Right atrium auricular region (tissue), 2 donors: ENCODE results near the gene CRBN. TPM values are rescaled to one million over a fixed set of nuclear protein-coding genes. Genes with fewer than 3 reads are reported as not detected.

Experiments
- DNase-seq: peaks from one replicate; pipeline ENCODE4 v3.0.0-alpha.2; 2019; ENCODE audit warnings: low spot score
- H3K27ac ChIP-seq, 2 donors: fragments of 200-600 bp; sonication (generic); 1 replicate in 1 of 2; 2 replicates in 1 of 2; pipeline ENCODE4 v1.5.1; 2016 to 2019
- H3K27me3 ChIP-seq, 2 donors: fragments of 200-600 bp; sonication (generic); one replicate each; pipeline versions ENCODE4 v1.5.1 to v1.6.0; 2017 to 2019
- H3K36me3 ChIP-seq: fragments of 200-600 bp; sonication (generic); one replicate; pipeline ENCODE4 v1.5.1; 2016
- H3K4me1 ChIP-seq, 2 donors: fragments of 200-600 bp; sonication (generic); one replicate each; pipeline versions ENCODE4 v1.5.1 to v1.6.0; 2017 to 2019
- H3K4me3 ChIP-seq, 2 donors: fragments of 200-600 bp; sonication (generic); 1 replicate in 1 of 2; 2 replicates in 1 of 2; pipeline ENCODE4 v1.5.1; 2017 to 2019; ENCODE audit warnings: mild to moderate bottlenecking in 1 of 2, moderate library complexity in 1 of 2
- H3K9me3 ChIP-seq, 2 donors: fragments of 200-600 bp; sonication (generic); one replicate each; pipeline ENCODE4 v1.5.1; 2019
- total RNA-seq, 2 donors: library from RNA; depleted of rRNA; stranded (reverse); fragments of >200 nt; gene quantifications; one replicate each; pipeline ENCODE4 v1.1.0, GENCODE V29; 2016
- TF ChIP-seq, protein P1 (sequence below), 2 donors: fragments of 200-600 bp; sonication (generic); IDR thresholded peaks; one replicate each; pipeline ENCODE4 v1.5.1; 2019; ENCODE audit warnings: antibody characterized with exemption in 2 of 2

The CRBN gene
- total RNA-seq, 2 donors from 2014 or later: 37.3 to 37.5 TPM

- H3K27ac ChIP-seq: peak overlapping the region; percentile 90 to 94
- peaks cover 0 to 28% of the 10 kb centered on the region in 2 donors for H3K4me1 ChIP-seq
- no peaks in the 10 kb centered on the region for H3K9me3 ChIP-seq
- peaks cover 21% of the 10 kb centered on the region for H3K36me3 ChIP-seq
- H3K27me3 ChIP-seq: no peaks in the 10 kb centered on the region
- TF ChIP-seq, protein P1, sequence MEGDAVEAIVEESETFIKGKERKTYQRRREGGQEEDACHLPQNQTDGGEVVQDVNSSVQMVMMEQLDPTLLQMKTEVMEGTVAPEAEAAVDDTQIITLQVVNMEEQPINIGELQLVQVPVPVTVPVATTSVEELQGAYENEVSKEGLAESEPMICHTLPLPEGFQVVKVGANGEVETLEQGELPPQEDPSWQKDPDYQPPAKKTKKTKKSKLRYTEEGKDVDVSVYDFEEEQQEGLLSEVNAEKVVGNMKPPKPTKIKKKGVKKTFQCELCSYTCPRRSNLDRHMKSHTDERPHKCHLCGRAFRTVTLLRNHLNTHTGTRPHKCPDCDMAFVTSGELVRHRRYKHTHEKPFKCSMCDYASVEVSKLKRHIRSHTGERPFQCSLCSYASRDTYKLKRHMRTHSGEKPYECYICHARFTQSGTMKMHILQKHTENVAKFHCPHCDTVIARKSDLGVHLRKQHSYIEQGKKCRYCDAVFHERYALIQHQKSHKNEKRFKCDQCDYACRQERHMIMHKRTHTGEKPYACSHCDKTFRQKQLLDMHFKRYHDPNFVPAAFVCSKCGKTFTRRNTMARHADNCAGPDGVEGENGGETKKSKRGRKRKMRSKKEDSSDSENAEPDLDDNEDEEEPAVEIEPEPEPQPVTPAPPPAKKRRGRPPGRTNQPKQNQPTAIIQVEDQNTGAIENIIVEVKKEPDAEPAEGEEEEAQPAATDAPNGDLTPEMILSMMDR (IDR thresholded peaks at IDR 0.05): no peak
- no peak for DNase-seq
- H3K4me3 ChIP-seq: peak overlapping the region; percentile 79 to 97
These were observed 53.5 kb downstream of the CRBN start for GRCh38 chr3:3125977-3126376.

DNA sequence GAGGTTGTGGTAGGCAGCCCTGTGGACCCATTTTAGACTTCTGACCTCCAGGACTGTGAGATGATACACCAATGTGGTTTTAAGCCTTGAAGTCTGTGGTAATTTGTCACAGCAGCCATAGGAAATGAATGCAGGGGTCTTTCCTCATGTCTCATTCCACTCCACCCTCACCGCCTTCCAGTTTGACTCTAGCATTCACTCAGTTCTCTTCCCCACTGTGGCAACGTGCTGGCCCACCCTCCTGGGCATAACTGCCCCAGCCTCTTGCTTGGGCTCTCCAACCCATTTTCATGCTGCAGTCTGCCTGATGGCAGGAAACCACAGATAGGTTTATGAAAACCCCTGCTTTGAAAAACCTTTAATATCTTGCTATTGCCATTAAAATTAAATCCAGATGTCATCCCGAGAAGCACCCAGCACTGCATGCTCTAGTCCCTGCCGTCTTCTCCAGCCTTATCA lies 60.1 kb downstream of the CRBN start:
- TF ChIP-seq, protein P1 (IDR thresholded peaks at IDR 0.05): no peak
- Histone ChIP-seq H3K4me3 (no peak overlapping the region), H3K4me1 (no peaks in the 10 kb centered on the region), H3K27me3 (no peaks in the 10 kb centered on the region), H3K9me3 (no peaks in the 10 kb centered on the region), H3K36me3 (no peaks in the 10 kb centered on the region), H3K27ac (no peak overlapping the region)
- DNase-seq: no peak

DNA sequence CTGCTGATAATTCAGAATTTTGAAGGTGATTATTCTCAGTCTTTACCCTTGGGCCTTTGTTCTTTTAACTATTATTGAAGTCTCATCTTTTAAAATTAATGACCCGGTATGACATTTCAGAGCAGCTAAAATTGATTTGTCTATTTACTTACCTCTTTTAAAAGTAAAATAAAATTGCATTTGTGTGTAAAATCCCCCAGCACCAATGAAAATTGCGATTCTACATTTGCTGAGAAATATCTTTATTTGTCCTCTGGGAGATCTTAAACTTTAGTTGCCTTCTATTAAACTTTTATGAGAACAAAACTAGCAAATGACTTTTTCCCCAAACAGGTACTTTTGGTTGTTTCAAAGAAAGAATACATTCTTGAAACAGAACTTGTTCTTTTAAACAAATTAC lies 61.8 kb downstream of the CRBN start:
- Histone ChIP-seq H3K9me3 (no peaks in the 10 kb centered on the region), H3K36me3 (no peaks in the 10 kb centered on the region), H3K27ac (no peak overlapping the region), H3K4me1 (no peaks in the 10 kb centered on the region), H3K4me3 (no peak overlapping the region), H3K27me3 (no peaks in the 10 kb centered on the region)
- no peak for DNase-seq
- TF ChIP-seq, protein P1 (IDR thresholded peaks at IDR 0.05): no peak

DNA sequence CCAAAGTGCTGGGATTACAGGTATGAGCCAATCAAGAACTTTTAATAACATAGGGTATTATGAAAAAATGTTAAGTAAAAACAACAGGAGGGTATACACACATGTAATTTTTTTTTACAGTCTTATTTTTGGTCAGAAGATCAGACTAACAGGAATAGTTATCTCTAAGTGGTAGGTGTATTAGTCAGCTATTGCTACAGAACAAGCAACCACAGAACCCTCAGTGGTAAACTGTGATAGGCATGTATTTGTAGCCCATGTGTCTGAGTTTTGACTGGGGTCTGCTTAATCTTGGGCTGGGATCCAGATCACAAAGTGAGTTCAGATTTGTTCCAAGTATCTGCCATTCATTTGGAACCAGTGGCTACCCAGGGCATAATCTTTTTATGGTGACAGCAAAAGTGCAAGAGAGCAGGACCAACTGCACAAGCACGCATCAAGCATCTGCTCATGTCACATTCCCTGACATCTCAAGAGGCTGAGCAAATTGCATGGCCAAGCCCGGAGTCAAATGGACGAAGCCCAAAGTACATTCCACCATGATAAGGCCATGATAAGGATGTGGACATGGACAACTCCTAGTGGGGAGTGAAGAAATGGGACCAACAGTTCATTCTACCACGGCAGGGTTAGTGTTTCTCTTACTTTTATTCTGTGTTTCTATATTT lies 66.3 kb downstream of the CRBN start:
- peaks cover 0 to 8% of the 10 kb centered on the region in 2 donors for H3K4me1 ChIP-seq
- H3K9me3 ChIP-seq: no peaks in the 10 kb centered on the region
- no peak for DNase-seq
- H3K27ac ChIP-seq: no peak overlapping the region
- TF ChIP-seq, protein P1 (IDR thresholded peaks at IDR 0.05): no peak
- no peak overlapping the region for H3K4me3 ChIP-seq
- no peaks in the 10 kb centered on the region for H3K36me3 ChIP-seq
- H3K27me3 ChIP-seq: no peaks in the 10 kb centered on the region

DNA sequence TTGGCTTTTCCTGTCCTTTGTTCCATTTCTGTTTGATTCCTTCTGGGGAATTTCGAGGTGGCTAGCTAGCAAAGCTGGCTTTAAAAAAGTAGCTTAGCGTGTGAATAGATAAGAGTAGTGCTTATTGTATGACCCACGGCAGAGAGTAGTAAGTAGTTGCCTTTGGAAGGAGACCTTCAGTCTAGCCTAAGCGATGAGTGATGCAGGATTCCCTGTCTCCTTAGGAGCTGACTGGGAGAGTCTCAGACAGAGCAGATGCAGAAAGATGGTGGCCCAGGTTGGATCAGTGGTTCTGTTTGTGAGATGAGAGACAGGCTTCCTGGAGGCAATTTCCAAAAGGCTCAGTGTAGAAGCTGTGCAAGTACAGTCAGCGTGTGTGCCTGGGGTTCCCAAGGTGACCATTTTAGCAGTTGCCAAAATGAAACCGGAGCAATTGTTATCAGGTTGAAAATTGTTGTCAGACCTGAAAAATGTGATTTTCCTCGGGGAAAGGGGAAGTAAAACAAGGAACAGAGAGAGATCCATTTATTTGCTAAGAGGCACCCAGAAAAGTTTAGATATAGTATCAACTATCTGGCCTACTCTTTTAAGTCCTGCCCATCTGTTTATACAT lies 68.6 kb downstream of the CRBN start:
- Histone ChIP-seq H3K36me3 (no peaks in the 10 kb centered on the region), H3K4me3 (no peak overlapping the region), H3K27me3 (no peaks in the 10 kb centered on the region), H3K27ac (peak overlapping the region; percentile 32 to 55), H3K9me3 (no peaks in the 10 kb centered on the region), H3K4me1 (peaks cover 0 to 8% of the 10 kb centered on the region in 2 donors)
- no peak for DNase-seq
- TF ChIP-seq, protein P1 (IDR thresholded peaks at IDR 0.05): no peak
